Inflammatory macrophage (primary cell): ENCODE measurements around the gene GIMAP6.

Experiments
- DNase-seq, 2 donors: peaks; one replicate each; pipeline ENCODE4 v3.0.0-alpha.2; 2020 to 2022

The GIMAP6 gene

GRCh38 chr7:150585199-150585598 is 47.0 kb downstream of the GIMAP6 start:
- no peak for DNase-seq

GRCh38 chr7:150580638-150581394 is 51.4 kb downstream of the GIMAP6 start:
- no peak for DNase-seq

- peak; percentile 5 to 13 for DNase-seq
Observed at GRCh38 chr7:150579979-150580637, 52.1 kb downstream of the GIMAP6 start.
